GM12801 (cell line): ENCODE data around the gene ARSG.

ENCODE experiments used
- TF ChIP-seq, protein P1 (sequence below): IDR thresholded peaks from one replicate; pipeline ENCODE4 v1.5.1; 2011; ENCODE audit warnings: control low read depth; ENCODE audit not compliant: insufficient read length; ENCODE audit errors: extremely low read depth

ARSG gene

DNA sequence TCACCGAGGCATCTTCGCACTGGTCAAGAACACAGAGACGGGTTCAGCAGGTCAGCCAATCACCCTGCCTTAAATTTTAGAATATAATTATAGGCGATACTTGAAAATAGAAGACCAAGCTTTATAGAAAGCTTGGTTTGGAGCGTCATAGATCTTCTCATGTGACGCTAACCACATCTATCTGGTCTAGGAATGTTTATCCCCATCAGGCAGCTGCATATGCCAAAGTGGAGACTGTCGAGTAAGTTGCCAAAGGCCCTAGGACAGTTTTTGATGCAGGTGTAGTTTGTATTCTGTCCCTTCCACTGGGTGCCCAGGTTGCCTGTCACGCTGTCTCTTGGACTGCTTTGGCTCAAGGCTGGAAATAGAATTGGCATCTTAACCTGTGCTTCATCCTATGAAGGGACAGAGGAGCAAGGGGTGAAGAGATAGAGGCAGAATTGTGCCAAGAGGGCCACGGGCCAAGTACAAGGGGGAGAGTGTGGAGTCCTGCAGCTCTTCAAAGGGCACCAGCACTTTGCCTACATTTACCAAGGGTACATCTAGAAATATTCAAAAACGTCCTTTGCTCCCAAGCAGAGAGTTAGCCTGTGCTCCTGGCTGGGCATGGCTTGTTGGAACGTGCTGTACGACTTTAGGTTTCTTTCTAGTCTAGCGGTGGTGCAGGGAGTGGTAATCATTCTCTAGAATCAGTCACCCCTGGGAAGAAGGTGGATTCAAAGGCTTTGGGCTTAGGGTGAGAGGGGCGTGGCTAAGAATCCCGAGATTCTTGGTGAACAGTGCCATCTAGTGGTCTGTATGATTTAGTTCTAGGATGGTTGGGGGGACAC, 171.3 kb downstream of the ARSG start:
- TF ChIP-seq, protein P1, sequence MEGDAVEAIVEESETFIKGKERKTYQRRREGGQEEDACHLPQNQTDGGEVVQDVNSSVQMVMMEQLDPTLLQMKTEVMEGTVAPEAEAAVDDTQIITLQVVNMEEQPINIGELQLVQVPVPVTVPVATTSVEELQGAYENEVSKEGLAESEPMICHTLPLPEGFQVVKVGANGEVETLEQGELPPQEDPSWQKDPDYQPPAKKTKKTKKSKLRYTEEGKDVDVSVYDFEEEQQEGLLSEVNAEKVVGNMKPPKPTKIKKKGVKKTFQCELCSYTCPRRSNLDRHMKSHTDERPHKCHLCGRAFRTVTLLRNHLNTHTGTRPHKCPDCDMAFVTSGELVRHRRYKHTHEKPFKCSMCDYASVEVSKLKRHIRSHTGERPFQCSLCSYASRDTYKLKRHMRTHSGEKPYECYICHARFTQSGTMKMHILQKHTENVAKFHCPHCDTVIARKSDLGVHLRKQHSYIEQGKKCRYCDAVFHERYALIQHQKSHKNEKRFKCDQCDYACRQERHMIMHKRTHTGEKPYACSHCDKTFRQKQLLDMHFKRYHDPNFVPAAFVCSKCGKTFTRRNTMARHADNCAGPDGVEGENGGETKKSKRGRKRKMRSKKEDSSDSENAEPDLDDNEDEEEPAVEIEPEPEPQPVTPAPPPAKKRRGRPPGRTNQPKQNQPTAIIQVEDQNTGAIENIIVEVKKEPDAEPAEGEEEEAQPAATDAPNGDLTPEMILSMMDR: no peak

DNA sequence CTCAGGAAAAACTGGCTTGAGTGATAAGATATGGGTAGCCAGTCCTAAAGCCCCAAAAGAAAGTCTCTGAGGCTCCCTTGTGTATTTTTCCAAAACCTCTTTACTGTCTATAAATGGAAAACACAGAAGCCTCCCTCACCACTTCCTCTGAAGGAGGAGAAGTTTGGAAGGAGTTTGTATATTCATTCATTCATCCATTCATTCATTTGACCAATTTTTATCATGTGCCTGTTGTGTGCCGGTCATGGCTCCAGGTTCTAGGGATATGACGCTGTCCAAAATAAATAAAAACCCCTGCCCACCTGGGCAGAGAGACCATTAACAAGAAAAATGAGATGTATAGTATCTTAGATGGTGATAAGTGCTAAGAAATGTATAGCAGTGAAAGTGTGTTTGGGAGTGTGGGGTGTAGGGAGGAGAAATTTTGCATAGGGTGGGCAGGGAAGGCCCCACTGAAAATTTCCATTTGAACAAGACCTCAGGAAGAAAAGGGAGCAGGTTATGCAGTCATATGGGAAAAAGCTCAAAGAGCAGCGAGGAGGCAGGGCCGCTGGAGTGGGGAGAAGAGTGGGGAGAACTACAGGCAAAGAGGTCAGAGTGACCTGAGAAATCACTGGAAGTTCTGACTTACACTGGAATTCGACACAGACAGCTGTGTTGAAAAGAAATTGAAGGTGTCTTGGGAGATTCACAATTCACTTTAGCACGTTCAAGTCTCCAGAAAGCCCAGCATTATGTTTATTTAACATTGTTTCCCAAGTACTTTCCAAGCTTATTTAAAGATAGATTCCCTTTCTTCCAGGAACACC, 172.1 kb downstream of the ARSG start:
- TF ChIP-seq, protein P1: no peak

DNA sequence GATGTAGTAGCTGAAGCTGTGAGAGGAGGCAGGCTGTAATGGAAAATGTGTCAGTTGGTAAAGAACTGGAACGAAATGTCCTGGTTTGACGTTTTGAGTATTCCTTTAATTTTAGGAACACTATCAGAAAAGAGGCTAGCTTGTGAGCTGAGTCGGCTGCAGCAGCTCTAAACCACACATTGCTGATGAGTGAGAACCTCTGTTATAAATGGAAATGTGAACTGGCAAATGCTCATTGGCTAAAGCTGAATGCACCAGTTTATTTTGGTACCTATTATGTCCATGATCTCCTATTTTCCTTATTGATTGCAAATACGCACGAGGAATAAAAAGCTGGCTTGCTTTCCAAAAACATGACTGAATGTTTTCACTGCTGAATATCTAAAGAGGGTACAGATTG, 177.0 kb downstream of the ARSG start:
- TF ChIP-seq, protein P1: no peak

DNA sequence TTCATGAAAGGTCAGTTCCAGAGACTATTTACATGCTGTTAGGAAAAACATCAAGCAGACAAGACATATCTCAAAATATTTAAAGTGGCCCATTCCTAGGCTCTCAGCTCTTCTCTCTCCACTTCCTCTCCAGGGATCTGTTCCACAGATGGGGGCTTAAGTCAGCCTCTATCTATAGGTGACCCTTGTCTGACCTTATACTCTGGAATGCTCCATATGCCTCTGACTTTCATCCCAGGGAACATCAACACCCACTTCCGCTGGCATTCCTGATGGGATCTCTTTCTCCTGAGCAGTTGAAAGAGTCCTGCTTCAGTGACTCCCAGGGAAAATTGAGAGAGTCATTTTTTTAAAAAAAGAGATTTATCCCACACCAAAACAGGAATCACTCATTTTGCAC, 177.5 kb downstream of the ARSG start:
- TF ChIP-seq, protein P1: no peak
